Subcutaneous adipose tissue (tissue), 4 donors: ENCODE results near the gene SPOPL. TPM values are rescaled to one million over a fixed set of nuclear protein-coding genes. Genes with fewer than 3 reads are reported as not detected.

ENCODE experiments used
- CTCF ChIP-seq: fragments of 450-650 bp; IDR thresholded peaks from one replicate; pipeline ENCODE4 v1.5.1; 2016; ENCODE audit warnings: low read depth, mild to moderate bottlenecking, control low read depth, antibody characterized with exemption, moderate library complexity
- total RNA-seq, 4 donors: library from RNA; depleted of rRNA; stranded (reverse); fragments of >200 nt; gene quantifications; one replicate each; pipeline ENCODE4 v1.1.0, GENCODE V29; 2016

The SPOPL gene
- total RNA-seq, 4 donors from 2014 or later = 23.9 to 35.5 (median 31.7) TPM

- TF ChIP-seq CTCF = no peak
These were observed 35.2 kb downstream of the SPOPL start for GRCh38 chr2:138536740-138537139.

GRCh38 chr2:138537170-138537915, 35.8 kb downstream of the SPOPL start:
- no peak for TF ChIP-seq CTCF

GRCh38 chr2:138548796-138549195, 47.2 kb downstream of the SPOPL start:
- TF ChIP-seq CTCF = no peak

GRCh38 chr2:138550172-138550571, 48.6 kb downstream of the SPOPL start:
- no peak for TF ChIP-seq CTCF

GRCh38 chr2:138550670-138551287, 49.2 kb downstream of the SPOPL start:
- TF ChIP-seq CTCF = no peak

GRCh38 chr2:138554123-138554522, 52.6 kb downstream of the SPOPL start:
- no peak for TF ChIP-seq CTCF

GRCh38 chr2:138559641-138560040, 58.1 kb downstream of the SPOPL start:
- TF ChIP-seq CTCF = no peak
